Effector memory CD8-positive, alpha-beta T cell (primary cell): ENCODE measurements around the gene NAPA.

Experiments used
- ATAC-seq: fragments of 150-1000 bp; cut with Tn5 transposase; replicated peaks from 2 replicates; pipeline ENCODE4 v1.10.0; 2021; ENCODE audit warnings: mild to moderate bottlenecking, moderate library complexity
- DNase-seq, 3 experiments: peaks; one replicate each; pipeline ENCODE4 v3.0.0; 2021
- H3K27ac Mint-ChIP-seq, 2 donors: one replicate each; pipeline ENCODE4 v1.8.0; 2022; ENCODE audit warnings: mild to moderate bottlenecking in 2 of 2, mixed read lengths in 2 of 2, moderate library complexity in 2 of 2
- H3K27me3 Mint-ChIP-seq, 2 donors: one replicate each; pipeline ENCODE4 v1.8.0; 2022; ENCODE audit warnings: mixed read lengths in 2 of 2
- H3K36me3 Mint-ChIP-seq: one replicate; pipeline ENCODE4 v1.8.0; 2022; ENCODE audit warnings: mild to moderate bottlenecking, moderate library complexity, mixed read lengths; ENCODE audit not compliant: insufficient read depth
- H3K4me1 Mint-ChIP-seq, 2 donors: one replicate each; pipeline ENCODE4 v1.8.0; 2022; ENCODE audit warnings: low read depth in 2 of 2, mixed read lengths in 2 of 2
- H3K4me3 Mint-ChIP-seq, 2 donors: one replicate each; pipeline ENCODE4 v1.8.0; 2022; ENCODE audit warnings: mild to moderate bottlenecking in 2 of 2, mixed read lengths in 2 of 2, moderate library complexity in 2 of 2
- H3K9me3 Mint-ChIP-seq, 2 donors: one replicate each; pipeline ENCODE4 v1.8.0; 2022; ENCODE audit warnings: mixed read lengths in 2 of 2

NAPA gene

GRCh38 chr19:47444388-47444821, 70.5 kb downstream of the NAPA start:
- Mint-ChIP-seq H3K4me1 (peaks cover 38 to 44% of the 10 kb centered on the region in 2 donors), H3K36me3 (peaks cover 13% of the 10 kb centered on the region), H3K4me3 (peak overlapping the region; percentile 37 to 77), H3K9me3 (peaks cover 0 to 1% of the 10 kb centered on the region in 2 donors), H3K27me3 (peaks cover 86 to 98% of the 10 kb centered on the region in 2 donors), H3K27ac (no peak overlapping the region)
- ATAC-seq (peak; percentile 9), DNase-seq (no peak)

DNA sequence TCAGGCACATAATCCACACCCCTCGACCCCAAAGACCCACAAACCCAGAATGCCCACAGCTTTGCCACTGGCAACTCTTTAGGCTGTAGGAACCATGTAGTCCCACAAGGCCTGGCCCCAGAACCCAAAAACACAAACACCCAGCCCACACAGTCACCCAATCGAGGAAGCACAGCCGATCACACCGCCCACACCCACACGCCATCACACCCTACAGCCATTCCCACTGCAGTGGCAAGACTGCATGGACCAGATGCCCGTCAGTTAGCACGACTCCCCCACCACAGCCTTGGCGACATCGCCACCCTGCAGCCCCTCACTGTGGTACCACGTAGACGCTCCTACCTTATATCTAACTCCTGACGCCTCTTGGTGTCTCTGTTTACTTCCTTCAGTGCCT, 71.5 kb downstream of the NAPA start:
- H3K27me3 Mint-ChIP-seq = peaks cover 83 to 98% of the 10 kb centered on the region in 2 donors
- H3K4me3 Mint-ChIP-seq = peak overlapping the region in 1 of 2 donors; percentile 17
- no peak for ATAC-seq
- peaks cover 38 to 44% of the 10 kb centered on the region in 2 donors for H3K4me1 Mint-ChIP-seq
- DNase-seq = no peak
- H3K9me3 Mint-ChIP-seq = peaks cover 0 to 1% of the 10 kb centered on the region in 2 donors
- H3K36me3 Mint-ChIP-seq = peaks cover 13% of the 10 kb centered on the region
- no peak overlapping the region for H3K27ac Mint-ChIP-seq

- H3K27ac Mint-ChIP-seq = no peak overlapping the region
- peaks cover 5% of the 10 kb centered on the region for H3K36me3 Mint-ChIP-seq
- DNase-seq (no peak), ATAC-seq (no peak)
- no peaks in the 10 kb centered on the region for H3K9me3 Mint-ChIP-seq
- H3K4me1 Mint-ChIP-seq = peaks cover 27 to 32% of the 10 kb centered on the region in 2 donors
- peaks cover 70 to 90% of the 10 kb centered on the region in 2 donors for H3K27me3 Mint-ChIP-seq
- H3K4me3 Mint-ChIP-seq = no peak overlapping the region
Measured at GRCh38 chr19:47438793-47439220, 76.1 kb downstream of the NAPA start.
